GM19240 (cell line): ENCODE data around the gene HAPLN2.

Experiments used
- DNase-seq: peaks from one replicate; pipeline ENCODE4 v3.0.0; 2011; ENCODE audit warnings: low spot score; ENCODE audit not compliant: insufficient read length

The HAPLN2 gene

GRCh38 chr1:156662005-156662799, 43.0 kb downstream of the HAPLN2 start:
- no peak for DNase-seq

DNA sequence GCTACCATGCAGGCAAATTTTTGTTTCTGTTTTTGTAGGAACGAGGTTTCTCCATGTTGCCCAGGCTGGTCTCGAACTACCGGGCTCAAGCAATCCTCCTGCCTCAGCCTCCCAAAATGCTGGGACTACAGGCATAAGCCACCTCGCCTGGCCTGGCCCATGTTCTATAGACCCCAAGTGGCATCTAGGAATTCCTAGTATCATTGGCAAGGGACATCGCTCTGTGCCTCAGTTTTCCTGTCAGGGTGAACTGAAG, 43.5 kb downstream of the HAPLN2 start:
- no peak for DNase-seq

DNA sequence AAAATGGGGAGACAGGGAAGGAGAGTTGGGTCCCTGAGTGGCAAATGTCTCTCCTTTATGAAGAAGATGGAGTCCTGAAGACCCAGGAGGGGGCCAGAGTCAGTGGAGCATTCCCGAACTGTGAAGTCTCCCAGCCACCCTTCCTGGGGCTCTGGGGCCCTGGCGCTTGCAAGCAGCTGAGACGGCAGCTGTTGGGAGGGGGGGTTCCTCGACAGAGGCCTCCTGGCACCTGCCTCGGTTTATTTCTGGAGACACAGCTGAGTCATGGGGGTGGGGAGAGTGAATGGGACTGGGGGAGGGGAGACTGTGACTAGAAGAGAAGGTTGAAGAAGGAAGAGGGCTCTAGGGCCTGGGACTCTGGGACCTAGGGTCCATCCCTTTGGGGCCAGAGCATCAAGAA, 44.0 kb downstream of the HAPLN2 start:
- DNase-seq, result no peak

GRCh38 chr1:156664046-156664766, 45.0 kb downstream of the HAPLN2 start:
- no peak for DNase-seq

DNA sequence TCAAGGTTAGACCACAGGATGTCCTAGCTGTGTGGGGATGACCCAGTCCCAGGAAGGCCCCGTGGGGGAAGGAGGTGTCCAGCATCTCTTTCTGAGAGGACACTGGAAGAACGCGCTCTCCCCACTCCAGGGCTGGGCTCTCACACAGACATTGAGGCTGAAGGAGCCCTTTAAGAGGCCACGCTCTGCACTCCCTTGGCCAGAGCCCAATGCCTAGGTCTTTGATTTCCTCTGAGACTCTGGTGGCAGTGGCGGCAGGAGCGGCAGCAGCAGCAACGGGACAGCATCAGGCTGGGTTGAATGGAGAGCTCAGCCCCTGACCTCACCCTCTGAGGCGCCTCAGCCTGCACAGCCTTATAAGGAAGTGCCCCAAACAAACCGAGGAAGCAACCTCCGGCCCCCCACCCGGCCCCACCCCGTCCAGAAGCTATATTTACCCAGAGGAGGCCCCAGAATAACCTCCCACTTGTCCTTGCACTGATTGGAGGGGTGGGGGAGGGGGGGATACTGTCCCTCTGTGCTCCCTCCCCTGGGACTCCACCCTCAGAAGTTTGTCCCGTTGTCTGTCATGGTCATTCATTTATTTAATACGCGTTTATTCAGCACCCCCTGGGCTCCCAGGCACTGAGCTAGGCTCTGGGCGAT, 45.7 kb downstream of the HAPLN2 start:
- peak; percentile 56 for DNase-seq

- no peak for DNase-seq
Measured at GRCh38 chr1:156665539-156665938, 46.3 kb downstream of the HAPLN2 start.

GRCh38 chr1:156666862-156667609, 47.8 kb downstream of the HAPLN2 start:
- DNase-seq, result no peak

DNA sequence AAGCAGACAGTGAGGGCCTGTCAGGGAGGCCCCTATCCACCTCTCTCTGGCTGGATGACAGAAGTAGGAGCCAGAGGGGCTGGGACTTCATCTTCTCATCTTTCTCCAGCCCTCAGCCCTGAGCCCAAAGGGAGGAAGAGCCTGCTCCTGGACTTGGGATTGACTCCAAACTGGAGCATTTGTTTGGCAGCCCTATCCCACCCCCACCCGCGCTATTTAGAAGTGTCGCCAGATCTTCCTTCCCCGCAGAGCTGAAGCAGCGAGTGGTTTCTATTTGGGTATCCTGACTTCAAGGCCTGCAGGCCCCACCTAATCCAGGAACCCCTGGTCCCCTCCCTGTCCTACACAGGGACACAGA, 48.4 kb downstream of the HAPLN2 start:
- no peak for DNase-seq

DNA sequence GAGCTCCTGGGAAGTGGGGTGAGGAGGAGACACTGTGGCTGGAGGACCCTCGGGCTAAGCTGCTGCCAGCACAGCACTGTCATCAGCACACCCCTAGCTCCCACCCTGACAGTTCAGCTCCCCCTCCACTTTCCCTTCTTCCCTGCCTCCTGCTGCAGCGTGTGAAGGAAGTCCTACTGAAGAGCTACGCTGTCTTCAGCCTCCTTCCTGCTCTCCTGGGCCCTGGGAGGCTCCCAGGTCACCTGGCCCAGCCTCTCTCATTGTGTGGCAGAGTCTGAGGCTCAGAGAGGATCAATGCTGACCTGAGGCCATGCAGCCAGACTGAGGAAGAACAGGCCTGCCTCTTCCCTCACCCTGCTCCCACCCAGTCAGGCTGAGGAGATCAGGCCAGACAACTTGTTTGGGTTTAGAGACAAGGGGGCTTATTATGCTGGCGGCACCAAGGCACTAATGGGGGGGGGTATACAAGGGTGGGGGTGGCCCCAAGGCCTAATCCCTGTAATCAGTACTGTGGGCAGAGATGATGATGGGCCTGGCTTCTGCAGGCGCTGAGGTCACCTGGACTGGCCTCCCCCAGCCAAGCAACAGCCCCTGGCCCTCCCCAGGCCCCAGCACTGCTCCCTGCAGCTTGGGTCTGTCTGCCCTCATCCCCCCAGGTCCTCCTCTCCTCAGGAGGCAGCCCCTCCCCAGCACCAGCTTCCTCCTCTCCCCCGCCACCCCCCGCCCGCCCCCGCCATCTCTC, 48.9 kb downstream of the HAPLN2 start:
- no peak for DNase-seq

GRCh38 chr1:156668801-156669637, 49.8 kb downstream of the HAPLN2 start:
- no peak for DNase-seq

- no peak for DNase-seq
Measured at GRCh38 chr1:156669794-156670193, 50.6 kb downstream of the HAPLN2 start.

DNA sequence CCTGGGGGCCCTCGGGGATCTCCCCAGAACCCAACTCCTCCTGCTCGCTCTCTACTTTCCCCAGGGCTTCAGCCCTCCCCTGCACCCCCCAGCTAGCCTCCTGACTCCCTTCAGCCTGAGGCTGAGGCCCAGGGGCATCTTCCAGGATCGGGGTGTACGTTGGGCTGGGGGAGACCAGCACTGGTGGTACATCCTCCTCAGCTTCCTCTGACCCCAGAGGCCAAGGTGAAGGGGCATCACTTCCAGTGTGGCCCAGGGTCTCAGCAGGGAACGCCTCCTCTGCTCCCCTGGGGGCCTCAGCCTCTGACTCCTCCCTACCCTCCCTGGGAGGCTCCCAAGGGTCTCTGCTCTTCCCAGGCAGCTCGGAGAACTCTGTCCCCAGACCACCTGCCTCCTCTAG, 51.1 kb downstream of the HAPLN2 start:
- DNase-seq, result no peak

DNA sequence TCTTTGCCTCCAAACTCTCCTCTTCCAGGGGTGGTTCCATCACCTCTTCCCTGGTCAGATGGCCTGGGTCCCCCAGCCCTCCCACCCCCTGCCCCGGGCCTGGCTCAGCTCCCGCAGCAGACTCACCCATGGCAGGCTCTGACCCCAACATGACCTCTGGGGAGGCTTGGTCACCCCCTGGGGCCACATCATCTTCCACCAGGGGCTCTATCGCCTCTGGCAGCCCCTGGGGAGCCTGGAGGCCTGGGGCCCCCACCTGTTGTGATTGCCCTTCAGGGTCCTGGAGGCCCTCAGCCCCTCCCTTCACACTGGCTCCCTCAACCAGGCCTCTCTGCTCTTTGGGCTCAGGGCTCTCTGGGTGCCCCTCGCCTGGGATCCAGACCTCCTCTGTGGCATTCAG, 51.6 kb downstream of the HAPLN2 start:
- no peak for DNase-seq

DNA sequence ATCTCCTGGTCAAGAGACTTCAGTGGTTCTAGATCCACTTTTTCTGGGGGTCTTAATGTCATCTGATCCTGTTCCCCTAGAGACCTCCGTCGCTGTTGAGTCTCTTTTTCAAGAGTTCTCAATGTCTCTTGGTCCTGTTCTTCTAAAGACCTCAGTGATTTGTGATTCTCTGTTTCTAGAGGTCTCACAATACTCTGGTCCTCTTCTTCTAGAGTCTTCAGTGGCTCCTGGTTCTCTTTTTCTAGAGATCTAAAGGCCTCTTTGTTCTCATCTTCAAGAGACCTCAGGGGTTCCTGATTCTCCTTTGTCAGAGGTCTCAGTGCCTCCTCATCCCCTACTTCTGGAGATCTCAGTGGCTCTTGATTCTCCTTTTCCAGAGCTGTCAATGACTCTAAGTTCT, 52.6 kb downstream of the HAPLN2 start:
- DNase-seq, result no peak

GRCh38 chr1:156673387-156674121, 54.3 kb downstream of the HAPLN2 start:
- no peak for DNase-seq
